ENCODE results near the gene RPL12. TPM values are rescaled to one million over a fixed set of nuclear protein-coding genes. Genes with fewer than 3 reads are reported as not detected.
A peak's percentile ranks its signal among the peaks of the same experiment; 100 is the strongest.

Gene RPL12
- total and polyA plus RNA-seq, 9 of the 15 experiments (the other 6 are each of a cell fraction or from before 2014, with no cell fraction given): 1,614 to 4,558 (median 2,531) TPM

DNA sequence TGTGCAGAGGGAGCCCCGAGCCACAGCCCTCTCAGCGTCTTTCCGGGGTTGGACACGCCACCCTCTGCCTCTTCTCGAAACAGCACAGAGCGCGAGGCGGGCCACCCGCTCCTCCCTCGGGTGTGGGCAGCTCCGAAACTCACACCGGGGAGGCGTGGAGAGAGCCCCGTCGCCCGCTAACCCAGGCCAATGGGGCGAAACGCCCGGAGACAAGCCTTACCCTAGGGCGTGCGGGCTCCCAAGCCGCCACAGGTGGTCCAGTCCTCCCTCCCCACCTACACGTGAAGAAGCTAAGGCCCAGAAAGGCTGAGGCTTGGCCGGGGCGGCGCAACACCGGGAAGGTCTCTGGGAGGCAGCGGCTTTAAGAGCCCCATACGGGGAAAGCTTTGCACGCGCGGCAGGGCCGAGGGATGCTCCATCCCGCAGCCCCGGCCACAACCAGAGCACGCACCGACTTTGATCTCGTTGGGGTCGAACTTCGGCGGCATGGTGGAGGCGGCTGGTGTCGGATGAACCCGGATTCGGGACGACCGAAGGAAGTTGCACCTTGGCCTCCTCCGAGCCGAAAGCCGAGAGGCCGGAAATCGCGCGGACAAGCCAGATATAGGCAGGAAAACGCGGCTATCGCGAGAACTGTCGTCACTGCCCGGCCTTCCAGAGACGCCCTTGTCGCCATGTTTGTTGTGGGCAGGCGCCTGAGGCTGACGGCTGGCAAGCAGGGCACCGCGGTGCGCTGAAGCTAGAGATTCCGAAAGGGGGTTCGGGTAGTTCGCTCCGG, at the start of gene RPL12, which contains the start of gene LRSAM1 (continued):
- TF ChIP-seq, protein P1, sequence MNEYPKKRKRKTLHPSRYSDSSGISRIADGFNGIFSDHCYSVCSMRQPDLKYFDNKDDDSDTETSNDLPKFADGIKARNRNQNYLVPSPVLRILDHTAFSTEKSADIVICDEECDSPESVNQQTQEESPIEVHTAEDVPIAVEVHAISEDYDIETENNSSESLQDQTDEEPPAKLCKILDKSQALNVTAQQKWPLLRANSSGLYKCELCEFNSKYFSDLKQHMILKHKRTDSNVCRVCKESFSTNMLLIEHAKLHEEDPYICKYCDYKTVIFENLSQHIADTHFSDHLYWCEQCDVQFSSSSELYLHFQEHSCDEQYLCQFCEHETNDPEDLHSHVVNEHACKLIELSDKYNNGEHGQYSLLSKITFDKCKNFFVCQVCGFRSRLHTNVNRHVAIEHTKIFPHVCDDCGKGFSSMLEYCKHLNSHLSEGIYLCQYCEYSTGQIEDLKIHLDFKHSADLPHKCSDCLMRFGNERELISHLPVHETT (CRISPR knock-in tag; conservative IDR thresholded peaks at IDR 0.05 in 1 of 2, IDR thresholded peaks at IDR 0.05 in 1 of 2): peak in 1 of 2 experiments; percentile 69; a peak in 2 of 4 replicates
- TF ChIP-seq, protein P2, sequence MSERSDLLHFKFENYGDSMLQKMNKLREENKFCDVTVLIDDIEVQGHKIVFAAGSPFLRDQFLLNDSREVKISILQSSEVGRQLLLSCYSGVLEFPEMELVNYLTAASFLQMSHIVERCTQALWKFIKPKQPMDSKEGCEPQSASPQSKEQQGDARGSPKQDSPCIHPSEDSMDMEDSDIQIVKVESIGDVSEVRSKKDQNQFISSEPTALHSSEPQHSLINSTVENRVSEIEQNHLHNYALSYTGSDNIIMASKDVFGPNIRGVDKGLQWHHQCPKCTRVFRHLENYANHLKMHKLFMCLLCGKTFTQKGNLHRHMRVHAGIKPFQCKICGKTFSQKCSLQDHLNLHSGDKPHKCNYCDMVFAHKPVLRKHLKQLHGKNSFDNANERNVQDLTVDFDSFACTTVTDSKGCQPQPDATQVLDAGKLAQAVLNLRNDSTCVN (CRISPR knock-in tag; IDR thresholded peaks at IDR 0.05): 0 out of 2 replicates have a peak, but pooled peaks have one; percentile 8
- TF ChIP-seq FUS (optimal IDR thresholded peaks at IDR 0.05; ENCODE audit: low read depth, low read length) (no peak), ZFP30 (CRISPR knock-in tag; IDR thresholded peaks at IDR 0.05; ENCODE audit: borderline replicate concordance) (no peak), KHSRP (IDR thresholded peaks at IDR 0.05) (no peak), HMG20B (CRISPR knock-in tag; IDR thresholded peaks at IDR 0.05) (no peak), POLR2G (IDR thresholded peaks at IDR 0.05; ENCODE audit: low read depth, low read length) (peak; percentile 100), FOXM1 (IDR thresholded peaks at IDR 0.05; ENCODE audit: low read depth) (no peak), FOXM1 (CRISPR knock-in tag; IDR thresholded peaks at IDR 0.05; ENCODE audit: low read depth) (peak; percentile 96), YBX1 (IDR thresholded peaks at IDR 0.05) (no peak), ETS2 (tag; IDR thresholded peaks at IDR 0.05; ENCODE audit: borderline replicate concordance, poor library complexity, severe bottlenecking) (peak; percentile 48), KLF10 (CRISPR knock-in tag; IDR thresholded peaks at IDR 0.05) (no peak), HNRNPUL1 (IDR thresholded peaks at IDR 0.05; ENCODE audit: low read length) (no peak), CBX1 (IDR thresholded peaks at IDR 0.05; ENCODE audit: low read depth) (peak; percentile 75; the same call in 1 of the 2 replicates), SIN3B (IDR thresholded peaks at IDR 0.05; ENCODE audit: low read depth) (no peak)
- TF ChIP-seq, protein P3, sequence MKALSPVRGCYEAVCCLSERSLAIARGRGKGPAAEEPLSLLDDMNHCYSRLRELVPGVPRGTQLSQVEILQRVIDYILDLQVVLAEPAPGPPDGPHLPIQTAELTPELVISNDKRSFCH (CRISPR knock-in tag; IDR thresholded peaks at IDR 0.05): no peak
- TF ChIP-seq, protein P3 (tag; IDR thresholded peaks at IDR 0.05): peak; percentile 73; the same call in 1 of the 2 replicates
- TF ChIP-seq, protein P4, sequence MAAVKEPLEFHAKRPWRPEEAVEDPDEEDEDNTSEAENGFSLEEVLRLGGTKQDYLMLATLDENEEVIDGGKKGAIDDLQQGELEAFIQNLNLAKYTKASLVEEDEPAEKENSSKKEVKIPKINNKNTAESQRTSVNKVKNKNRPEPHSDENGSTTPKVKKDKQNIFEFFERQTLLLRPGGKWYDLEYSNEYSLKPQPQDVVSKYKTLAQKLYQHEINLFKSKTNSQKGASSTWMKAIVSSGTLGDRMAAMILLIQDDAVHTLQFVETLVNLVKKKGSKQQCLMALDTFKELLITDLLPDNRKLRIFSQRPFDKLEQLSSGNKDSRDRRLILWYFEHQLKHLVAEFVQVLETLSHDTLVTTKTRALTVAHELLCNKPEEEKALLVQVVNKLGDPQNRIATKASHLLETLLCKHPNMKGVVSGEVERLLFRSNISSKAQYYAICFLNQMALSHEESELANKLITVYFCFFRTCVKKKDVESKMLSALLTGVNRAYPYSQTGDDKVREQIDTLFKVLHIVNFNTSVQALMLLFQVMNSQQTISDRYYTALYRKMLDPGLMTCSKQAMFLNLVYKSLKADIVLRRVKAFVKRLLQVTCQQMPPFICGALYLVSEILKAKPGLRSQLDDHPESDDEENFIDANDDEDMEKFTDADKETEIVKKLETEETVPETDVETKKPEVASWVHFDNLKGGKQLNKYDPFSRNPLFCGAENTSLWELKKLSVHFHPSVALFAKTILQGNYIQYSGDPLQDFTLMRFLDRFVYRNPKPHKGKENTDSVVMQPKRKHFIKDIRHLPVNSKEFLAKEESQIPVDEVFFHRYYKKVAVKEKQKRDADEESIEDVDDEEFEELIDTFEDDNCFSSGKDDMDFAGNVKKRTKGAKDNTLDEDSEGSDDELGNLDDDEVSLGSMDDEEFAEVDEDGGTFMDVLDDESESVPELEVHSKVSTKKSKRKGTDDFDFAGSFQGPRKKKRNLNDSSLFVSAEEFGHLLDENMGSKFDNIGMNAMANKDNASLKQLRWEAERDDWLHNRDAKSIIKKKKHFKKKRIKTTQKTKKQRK (IDR thresholded peaks at IDR 0.05; ENCODE audit: borderline replicate concordance, low read depth, low read length): no peak

Measured in K562 (cell line).